Ovary (tissue), 9 donors: Measurements from ENCODE around the gene RBM20. TPM values are rescaled to one million over a fixed set of nuclear protein-coding genes. Genes with fewer than 3 reads are reported as not detected.
"Not testable (repeated sequence)": the region's sequence is repeated elsewhere in the genome, so short reads cannot be mapped to it uniquely, and the experiment has no call there.

Experiments
- DNase-seq, 5 donors: peaks; one replicate each; pipeline ENCODE4 v3.0.0-alpha.2; 2019 to 2020
- H3K27ac ChIP-seq, 2 donors: fragments of 200-600 bp; one replicate each; pipeline versions ENCODE4 v1.5.1 to v1.8.0; 2019 to 2022
- H3K27me3 ChIP-seq: fragments of 200-600 bp; one replicate; pipeline ENCODE4 v1.8.0; 2022
- H3K36me3 ChIP-seq: fragments of 200-600 bp; sonication (generic); one replicate; pipeline ENCODE4 v1.5.1; 2019
- H3K4me1 ChIP-seq: one replicate; pipeline ENCODE4 v1.8.1; 2013; ENCODE audit warnings: mild to moderate bottlenecking, moderate library complexity; ENCODE audit not compliant: insufficient read depth
- H3K4me3 ChIP-seq: fragments of 200-600 bp; sonication (generic); one replicate; pipeline ENCODE4 v1.5.1; 2017
- H3K9me3 ChIP-seq, 2 donors: fragments of 200-600 bp in 1 of 2; sonication (generic) in 1 of 2; one replicate each; pipeline versions ENCODE4 v1.5.1 to v1.8.1; 2013 to 2019; ENCODE audit warnings: mild to moderate bottlenecking in 1 of 2, moderate library complexity in 1 of 2
- EP300 ChIP-seq: sonication (generic); formaldehyde crosslinking; IDR thresholded peaks from one replicate; pipeline ENCODE4 v1.6.1; 2017; ENCODE audit warnings: antibody characterized with exemption
- POLR2A ChIP-seq: fragments of 450-650 bp; IDR thresholded peaks from one replicate; pipeline ENCODE4 v1.6.1; 2017; ENCODE audit warnings: antibody characterized with exemption, mild to moderate bottlenecking, moderate library complexity
- WGBS, 3 donors: extraction: QIAGEN DNeasy Blood & Tissue Kit in 1 of 3; methylation state at CpG; one replicate each; pipeline versions ENCODE4 v1.1.5 to v1.1.7; 2013 to 2017; 5-methylcytosine and 5-hydroxymethylcytosine counted together
- intact Hi-C, 4 donors: fragments of 100-400 bp; cut with DNase I; formaldehyde crosslinking; loops; one replicate each; pipeline versions ENCODE4 v1.11.0 to v1.15.1; 2022 to 2023
- polyA plus RNA-seq, 2 donors: library from polyadenylated mRNA; stranded (reverse); fragments of 200-250 nt in 1 of 2; fragments of 350-450 nt in 1 of 2; fragmentation: Illumina TruSeq in 1 of 2; extraction: RNeasy Lipid Tissue Mini Kit (QIAGEN cat#74804) in 1 of 2; gene quantifications; one replicate each; pipeline ENCODE4 v1.2.3, GENCODE V29; 2013 to 2014
- total RNA-seq, 7 donors: library from RNA; depleted of rRNA in 2 of 7; stranded (reverse); fragments of >200 nt in 2 of 7; fragmentation: NEBNext Ultra II Directional in 3 of 7; extraction: Animal tissue kit (Norgen Biotek cat#: 25700) in 3 of 7; gene quantifications; one replicate each; pipeline versions ENCODE4 v1.1.0 to v1.2.4, GENCODE V29; 2016 to 2023
- TF ChIP-seq, protein P1 (sequence below), 3 donors: fragments of 450-650 bp in 2 of 3; fragments of 200-600 bp in 1 of 3; IDR thresholded peaks; one replicate each; pipeline versions ENCODE4 v1.5.1 to v1.8.0; 2016 to 2022; ENCODE audit warnings: antibody characterized with exemption in 3 of 3, mild to moderate bottlenecking in 1 of 3
- donor health status: DM: no; HTN: no; CAD: no; lungs with moderate emphysema.
- donor health status: DM: no; HTN: no; CAD: no.
- donor health status: Bipolar disorder and iron deficiency.
- donor health status: DM: yes; HTN: yes; CAD: no.
- donor health status: DM: no; HTN: no; CAD: no.
- donor health status: DM: yes; HTN: yes; CAD: no.

Gene RBM20
- total and polyA plus RNA-seq, 9 donors = 0.96 to 4.9 (median 3.6) TPM

DNA sequence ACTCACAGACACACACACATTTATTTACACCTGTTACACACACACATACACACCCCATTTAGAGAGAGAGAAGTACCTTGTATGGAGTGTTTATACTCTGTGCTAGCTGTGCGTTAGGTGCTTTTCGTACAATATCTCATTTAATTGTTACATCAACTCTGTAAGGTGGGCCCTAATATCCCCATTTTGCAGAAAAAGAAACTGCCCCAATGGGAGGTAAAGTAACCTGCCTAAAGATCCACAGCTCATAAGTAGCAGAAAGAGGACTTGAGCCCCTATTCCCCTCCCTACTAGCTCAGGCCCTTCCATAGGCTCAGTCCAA lies 23.8 kb upstream of the RBM20 start:
- WGBS, 3 donors = 95 to 100% (median 98%) methylated on average over 2 of the region's 2 CpGs

DNA sequence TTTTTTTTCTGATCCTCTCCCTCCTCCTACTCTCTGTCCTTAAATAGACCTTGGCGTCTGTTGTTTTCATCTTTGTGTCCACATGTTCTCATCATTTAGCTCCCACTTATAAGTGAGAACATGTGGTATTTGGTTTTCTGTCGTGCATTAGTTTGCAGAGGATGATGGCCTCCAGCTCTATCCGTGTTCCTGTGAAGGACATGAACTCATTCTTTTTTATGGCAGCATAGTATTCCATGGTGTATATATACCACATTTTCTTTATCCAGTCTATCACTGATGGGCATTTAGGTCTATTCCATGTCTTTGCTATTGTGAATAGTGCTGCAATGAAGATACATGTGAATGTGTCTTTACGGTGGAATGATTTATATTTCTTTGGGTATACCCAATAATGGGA lies 20.8 kb upstream of the RBM20 start:
- H3K36me3 ChIP-seq, H3K9me3 ChIP-seq, H3K27ac ChIP-seq, H3K27me3 ChIP-seq, H3K4me3 ChIP-seq, intact Hi-C loops, H3K4me1 ChIP-seq, DNase-seq: not testable (repeated sequence)
- 80 to 84% (median 81%) methylated on average over 4 of the region's 4 CpGs for WGBS, 3 donors

More for the DNA sequence above, 23.8 kb upstream of the RBM20 start:
- TF ChIP-seq EP300 (no peak), POLR2A (no peak)
- TF ChIP-seq, protein P1, sequence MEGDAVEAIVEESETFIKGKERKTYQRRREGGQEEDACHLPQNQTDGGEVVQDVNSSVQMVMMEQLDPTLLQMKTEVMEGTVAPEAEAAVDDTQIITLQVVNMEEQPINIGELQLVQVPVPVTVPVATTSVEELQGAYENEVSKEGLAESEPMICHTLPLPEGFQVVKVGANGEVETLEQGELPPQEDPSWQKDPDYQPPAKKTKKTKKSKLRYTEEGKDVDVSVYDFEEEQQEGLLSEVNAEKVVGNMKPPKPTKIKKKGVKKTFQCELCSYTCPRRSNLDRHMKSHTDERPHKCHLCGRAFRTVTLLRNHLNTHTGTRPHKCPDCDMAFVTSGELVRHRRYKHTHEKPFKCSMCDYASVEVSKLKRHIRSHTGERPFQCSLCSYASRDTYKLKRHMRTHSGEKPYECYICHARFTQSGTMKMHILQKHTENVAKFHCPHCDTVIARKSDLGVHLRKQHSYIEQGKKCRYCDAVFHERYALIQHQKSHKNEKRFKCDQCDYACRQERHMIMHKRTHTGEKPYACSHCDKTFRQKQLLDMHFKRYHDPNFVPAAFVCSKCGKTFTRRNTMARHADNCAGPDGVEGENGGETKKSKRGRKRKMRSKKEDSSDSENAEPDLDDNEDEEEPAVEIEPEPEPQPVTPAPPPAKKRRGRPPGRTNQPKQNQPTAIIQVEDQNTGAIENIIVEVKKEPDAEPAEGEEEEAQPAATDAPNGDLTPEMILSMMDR (IDR thresholded peaks at IDR 0.05) = no peak
- Histone ChIP-seq H3K27me3 (no peaks in the 10 kb centered on the region), H3K4me3 (no peak overlapping the region), H3K4me1 (no peaks in the 10 kb centered on the region), H3K27ac (no peak overlapping the region), H3K9me3 (no peaks in the 10 kb centered on the region), H3K36me3 (no peaks in the 10 kb centered on the region)
- DNase-seq = no peak
- intact Hi-C loops = no loop called here

DNA sequence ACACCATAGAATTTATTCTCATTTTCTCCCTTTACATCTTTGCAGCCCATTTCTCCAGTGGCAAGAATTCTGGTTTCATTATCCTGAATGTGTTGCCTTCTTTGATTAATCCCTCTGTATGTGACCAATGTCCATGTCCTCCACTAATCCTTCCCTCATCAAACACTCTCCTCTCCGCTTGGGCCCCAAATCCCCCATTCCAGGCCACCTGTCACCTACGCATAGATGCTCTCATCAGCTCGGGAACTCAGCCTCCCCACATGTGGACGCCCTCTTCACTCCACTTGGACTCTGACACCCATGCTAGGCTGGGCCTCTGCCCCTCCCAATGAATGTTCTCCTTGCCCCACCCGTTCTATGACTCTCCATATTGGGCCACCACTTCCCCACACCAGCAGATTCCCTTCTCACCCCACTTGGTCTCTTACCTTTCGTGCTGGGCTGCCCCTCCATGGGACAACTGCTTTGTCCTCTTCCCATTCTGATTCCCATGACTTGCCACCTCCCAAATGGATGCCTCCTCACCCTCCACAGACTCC lies 18.7 kb upstream of the RBM20 start:
- H3K4me1 ChIP-seq = no peaks in the 10 kb centered on the region
- no peak for DNase-seq
- no peak overlapping the region for H3K4me3 ChIP-seq
- no peak overlapping the region for H3K27ac ChIP-seq
- H3K9me3 ChIP-seq = no peaks in the 10 kb centered on the region
- 85 to 90% (median 89%) methylated on average over 6 of the region's 6 CpGs for WGBS, 3 donors
- TF ChIP-seq EP300 = no peak
- H3K36me3 ChIP-seq = no peaks in the 10 kb centered on the region
- intact Hi-C loops = no loop called here
- H3K27me3 ChIP-seq = no peaks in the 10 kb centered on the region

- TF ChIP-seq, protein P1 (IDR thresholded peaks at IDR 0.05) = no peak
- TF ChIP-seq EP300 (no peak), POLR2A (no peak)
- H3K27me3 ChIP-seq = no peaks in the 10 kb centered on the region
- no peaks in the 10 kb centered on the region for H3K4me1 ChIP-seq
- WGBS, 3 donors = 84 to 86% (median 85%) methylated on average over 5 of the region's 5 CpGs
- no peak for DNase-seq
- H3K4me3 ChIP-seq = no peak overlapping the region
- H3K9me3 ChIP-seq = no peaks in the 10 kb centered on the region
- H3K36me3 ChIP-seq = no peaks in the 10 kb centered on the region
- intact Hi-C loops = no loop called here
- no peak overlapping the region for H3K27ac ChIP-seq
These were observed 17.9 kb upstream of the RBM20 start for GRCh38 chr10:110625951-110626855.

DNA sequence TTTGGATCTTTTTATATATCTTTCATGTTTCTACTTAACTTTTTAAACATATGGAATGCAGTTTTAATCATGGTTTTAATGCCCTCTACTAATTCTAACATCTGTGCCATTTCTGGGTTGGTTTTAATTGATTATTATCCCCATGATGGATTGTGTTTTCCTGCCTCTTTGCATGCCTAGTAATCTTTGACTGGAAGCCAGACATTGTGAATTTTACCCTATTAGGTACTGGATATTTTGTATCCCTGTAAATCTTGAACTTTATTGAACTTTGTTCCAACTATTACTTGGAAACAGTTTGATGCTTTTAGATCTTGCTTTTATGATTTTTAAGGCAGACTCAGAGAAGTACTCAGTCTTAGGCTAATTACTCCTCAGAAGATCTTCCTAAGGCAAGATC lies 16.0 kb upstream of the RBM20 start:
- H3K27ac ChIP-seq = no peak overlapping the region
- no peaks in the 10 kb centered on the region for H3K36me3 ChIP-seq
- intact Hi-C loops = no loop called here
- no peak overlapping the region for H3K4me3 ChIP-seq
- DNase-seq = no peak
- TF ChIP-seq, protein P1 (IDR thresholded peaks at IDR 0.05) = no peak
- no peak for TF ChIP-seq POLR2A
- no peak for TF ChIP-seq EP300
- H3K27me3 ChIP-seq = no peaks in the 10 kb centered on the region
- no peaks in the 10 kb centered on the region for H3K4me1 ChIP-seq
- H3K9me3 ChIP-seq = no peaks in the 10 kb centered on the region
